GM12864 (cell line): Measurements from ENCODE around the gene ARID5B.

Experiments used
- DNase-seq: peaks from one replicate; pipeline ENCODE4 v3.0.0-alpha.2; 2011; ENCODE audit warnings: low read depth
- H3K4me3 ChIP-seq: 2 replicates; pipeline ENCODE4 v1.5.1; 2011; ENCODE audit warnings: mild to moderate bottlenecking, low read depth, low read length, control low read depth
- CTCF ChIP-seq: IDR thresholded peaks from 2 replicates; pipeline ENCODE4 v1.5.1; 2011; ENCODE audit warnings: low read depth, mild to moderate bottlenecking, moderate library complexity, low read length, control low read depth, inconsistent platforms; ENCODE audit errors: missing control alignments

The ARID5B gene

GRCh38 chr10:61936770-61937169 lies 35.3 kb downstream of the ARID5B start:
- DNase-seq = no peak
- no peak overlapping the region for H3K4me3 ChIP-seq
- no peak for TF ChIP-seq CTCF

DNA sequence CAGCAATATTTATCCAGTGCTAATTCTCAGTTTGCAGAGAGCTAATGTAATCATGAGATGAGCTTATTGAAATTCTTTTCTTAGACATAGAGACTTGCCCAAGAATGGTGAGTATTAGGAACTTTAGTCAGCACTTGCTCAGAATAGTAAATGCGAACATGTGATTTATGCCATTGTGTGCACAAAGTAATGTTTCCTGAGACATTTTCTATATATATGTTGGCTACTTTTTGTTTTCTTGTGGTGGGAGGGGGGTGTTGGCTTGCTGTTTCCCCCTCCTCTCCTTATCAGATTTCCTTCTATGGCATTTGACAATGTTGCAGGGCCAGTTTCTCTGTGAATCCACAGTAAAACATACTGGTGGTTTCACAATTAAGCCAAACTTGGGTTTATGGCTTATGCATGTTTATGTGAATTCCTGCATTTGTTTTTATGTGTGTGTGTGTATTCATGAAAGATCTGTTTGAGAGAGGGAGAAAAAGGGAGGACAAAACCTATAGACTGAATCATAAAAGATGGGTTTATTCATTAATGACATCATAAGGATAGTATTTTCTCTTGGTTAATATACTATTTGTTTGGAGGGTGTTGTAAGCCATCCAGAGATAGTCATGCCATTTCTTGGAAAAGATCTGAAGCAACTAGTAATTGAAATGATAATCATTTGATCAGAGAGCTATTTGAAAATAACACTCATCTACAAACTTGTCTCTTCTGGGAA lies 36.3 kb downstream of the ARID5B start:
- H3K4me3 ChIP-seq = no peak overlapping the region; the same call in 1 of the 2 replicates
- TF ChIP-seq CTCF = no peak
- no peak for DNase-seq

DNA sequence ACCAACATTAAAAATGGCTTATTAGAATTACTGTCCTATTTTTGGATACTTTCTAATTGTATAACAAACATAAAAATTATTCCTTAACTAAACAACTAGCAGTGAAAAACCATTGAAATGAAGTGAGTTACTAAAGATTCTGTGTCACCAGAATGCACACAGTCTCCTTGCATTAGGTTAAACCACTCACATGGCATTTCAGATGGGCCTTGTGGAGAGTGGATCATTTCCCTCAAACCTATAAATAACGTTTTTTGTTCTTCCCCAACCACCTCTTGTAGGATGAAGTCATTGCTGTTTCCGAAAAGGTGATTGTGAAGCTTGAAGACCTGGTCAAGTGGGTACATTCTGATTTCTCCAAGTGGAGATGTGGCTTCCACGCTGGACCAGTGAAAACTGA lies 38.4 kb downstream of the ARID5B start:
- no peak for DNase-seq
- peak overlapping the region; percentile 36; the same call in 1 of the 2 replicates for H3K4me3 ChIP-seq
- TF ChIP-seq CTCF = no peak

- DNase-seq = no peak
- peak overlapping the region; percentile 44 for H3K4me3 ChIP-seq
- no peak for TF ChIP-seq CTCF
Measured at GRCh38 chr10:61941202-61941681, 39.7 kb downstream of the ARID5B start.

DNA sequence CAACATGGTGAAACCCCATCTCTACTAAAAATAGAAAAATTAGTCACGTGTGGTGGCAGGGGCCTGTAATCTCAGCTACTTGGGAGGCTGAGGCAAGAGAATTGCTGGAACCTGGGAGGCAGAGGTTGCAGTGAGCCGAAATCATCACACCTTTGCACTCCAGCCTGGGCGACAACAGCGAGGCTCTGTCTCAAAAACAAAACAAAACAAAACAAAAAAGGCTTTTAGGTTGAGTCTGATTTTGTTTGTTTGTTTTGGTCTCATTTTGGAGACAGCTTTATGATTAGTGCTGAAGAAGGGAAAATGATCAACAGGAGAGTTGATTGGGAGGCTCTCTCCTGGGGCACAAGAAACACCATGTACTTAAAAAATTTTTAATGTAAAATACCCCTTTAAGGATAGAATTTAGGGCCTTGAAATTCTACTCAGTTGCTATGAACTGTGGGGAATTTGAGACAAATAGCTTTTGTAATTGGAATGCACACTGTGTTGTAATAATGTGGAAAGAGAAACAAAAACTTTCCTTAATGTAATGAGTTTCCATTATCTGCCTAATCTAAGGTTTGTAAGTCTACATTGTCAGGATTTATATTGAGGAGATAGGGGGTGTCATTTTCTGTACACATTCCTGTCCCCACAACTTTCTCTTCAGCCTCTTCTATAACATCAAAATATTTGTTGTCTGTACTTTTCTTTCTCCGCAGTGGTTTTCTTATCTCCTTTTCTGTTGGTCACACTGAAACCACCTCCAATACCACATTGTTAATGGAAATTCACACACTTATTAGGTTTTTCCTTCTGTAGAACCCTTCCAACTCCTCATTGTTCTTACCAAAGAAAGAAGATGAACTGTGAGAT lies 41.3 kb downstream of the ARID5B start:
- H3K4me3 ChIP-seq = peak overlapping the region; percentile 23; the same call in 1 of the 2 replicates
- DNase-seq = no peak
- no peak for TF ChIP-seq CTCF

DNA sequence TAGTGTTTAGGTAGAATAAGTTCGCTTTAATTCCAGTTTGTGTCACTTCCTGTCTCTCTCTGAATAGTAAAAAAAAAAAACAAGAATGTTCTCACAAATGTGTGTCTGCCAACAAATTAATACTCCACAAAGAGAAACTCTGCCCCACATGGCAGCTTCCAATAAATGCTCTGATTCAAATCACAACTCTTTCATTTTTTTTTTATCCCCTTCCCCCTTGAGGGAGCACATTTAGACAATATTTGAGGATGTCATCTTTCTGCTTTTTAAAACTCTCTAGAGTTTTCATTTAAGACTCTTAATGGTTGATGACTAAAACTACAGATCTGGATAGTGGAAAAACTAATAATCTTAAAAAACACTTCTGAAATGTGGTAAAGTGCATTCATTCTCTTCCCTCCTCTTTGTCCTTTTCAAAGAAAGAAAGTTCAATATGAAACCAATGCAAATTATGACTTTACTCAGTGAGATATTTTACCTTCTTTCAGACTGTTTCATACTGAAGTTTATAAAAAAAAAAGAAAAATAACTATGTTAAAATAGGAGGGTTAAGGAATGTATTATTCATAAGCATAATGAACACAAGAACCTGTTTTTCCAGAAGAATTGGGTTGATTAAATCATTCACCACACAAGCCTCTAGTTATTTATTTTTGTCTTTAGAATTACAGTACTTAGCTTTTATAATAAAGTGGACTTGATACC lies 42.3 kb downstream of the ARID5B start:
- no peak for TF ChIP-seq CTCF
- peak; percentile 56 for DNase-seq
- H3K4me3 ChIP-seq = no peak overlapping the region
